RWPE2 (cell line): ENCODE measurements around the gene B3GAT2.

ENCODE experiments used
- ATAC-seq: fragments of 200-7000 bp; cut with Tn5 transposase; 3 replicates; pipeline ENCODE4 v1.9.1; 2021; ENCODE audit warnings: low read depth
- DNase-seq: peaks from one replicate; pipeline ENCODE4 v3.0.0-alpha.2; 2020; ENCODE audit warnings: low spot score
- H3K27ac ChIP-seq: fragments of 450-650 bp; 2 replicates; pipeline ENCODE4 v1.5.1; 2017; ENCODE audit warnings: mild to moderate bottlenecking; ENCODE audit not compliant: poor library complexity, severe bottlenecking
- H3K27me3 ChIP-seq: fragments of 250-450 bp; sonication (Bioruptor Pico); 2 replicates; pipeline ENCODE4 v1.5.1; 2021; ENCODE audit warnings: mild to moderate bottlenecking, moderate library complexity; ENCODE audit not compliant: insufficient read depth, poor library complexity, severe bottlenecking
- H3K36me3 ChIP-seq: fragments of 250-450 bp; sonication (Bioruptor Pico); 2 replicates; pipeline ENCODE4 v1.5.1; 2020; ENCODE audit warnings: low read depth, mild to moderate bottlenecking, moderate library complexity
- H3K4me1 ChIP-seq: fragments of 250-450 bp; sonication (Bioruptor Pico); 2 replicates; pipeline ENCODE4 v1.5.1; 2021; ENCODE audit warnings: mild to moderate bottlenecking, moderate library complexity; ENCODE audit not compliant: insufficient read depth, poor library complexity, severe bottlenecking
- H3K4me3 ChIP-seq: fragments of 250-450 bp; sonication (Bioruptor Pico); 2 replicates; pipeline ENCODE4 v1.5.1; 2021; ENCODE audit warnings: mild to moderate bottlenecking, moderate library complexity; ENCODE audit not compliant: severe bottlenecking
- H3K9me3 ChIP-seq: fragments of 250-450 bp; sonication (Bioruptor Pico); 2 replicates; pipeline ENCODE4 v1.5.1; 2021; ENCODE audit warnings: mild to moderate bottlenecking, moderate library complexity; ENCODE audit not compliant: severe bottlenecking
- CTCF ChIP-seq: fragments of 450-650 bp; IDR thresholded peaks from one replicate; pipeline ENCODE4 v1.5.1; 2017; ENCODE audit warnings: mild to moderate bottlenecking, moderate library complexity; ENCODE audit not compliant: poor library complexity, severe bottlenecking

Gene B3GAT2

DNA sequence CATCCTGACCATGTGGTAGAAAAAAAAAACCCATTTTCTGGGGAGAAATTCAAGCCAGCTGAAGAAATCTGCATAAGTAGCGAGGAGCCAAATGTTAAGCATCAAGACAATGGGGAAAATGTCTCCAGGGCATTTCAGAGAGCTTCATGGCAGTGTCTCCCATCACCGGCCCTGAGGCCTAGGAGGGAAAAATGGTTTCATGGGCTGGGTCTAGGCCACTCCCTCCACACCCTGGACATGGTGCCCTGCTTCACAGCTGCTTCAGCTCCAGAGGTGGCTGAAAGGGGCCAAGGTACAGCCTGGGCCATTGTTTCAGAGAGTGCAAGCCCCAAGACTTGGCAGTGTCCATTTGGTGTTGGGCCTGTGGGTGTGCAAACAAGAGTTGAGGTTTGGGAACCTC, 34.4 kb upstream of the B3GAT2 start:
- no peaks in the 10 kb centered on the region for H3K36me3 ChIP-seq
- no peak for TF ChIP-seq CTCF
- no peaks in the 10 kb centered on the region for H3K27me3 ChIP-seq
- no peak overlapping the region for H3K4me3 ChIP-seq
- no peak for DNase-seq
- H3K4me1 ChIP-seq = no peaks in the 10 kb centered on the region
- ATAC-seq = no peak
- H3K27ac ChIP-seq = no peak overlapping the region
- no peaks in the 10 kb centered on the region for H3K9me3 ChIP-seq

- no peak for DNase-seq
These were observed 28.3 kb upstream of the B3GAT2 start for GRCh38 chr6:70985156-70985555.

GRCh38 chr6:70982747-70983146, 25.9 kb upstream of the B3GAT2 start:
- H3K27me3 ChIP-seq = no peaks in the 10 kb centered on the region
- TF ChIP-seq CTCF = no peak
- DNase-seq = no peak
- H3K9me3 ChIP-seq = no peaks in the 10 kb centered on the region
- no peaks in the 10 kb centered on the region for H3K4me1 ChIP-seq
- H3K36me3 ChIP-seq = no peaks in the 10 kb centered on the region
- H3K4me3 ChIP-seq = no peak overlapping the region
- no peak for ATAC-seq
- H3K27ac ChIP-seq = no peak overlapping the region

More at GRCh38 chr6:70985156-70985555, 28.3 kb upstream of the B3GAT2 start:
- no peaks in the 10 kb centered on the region for H3K36me3 ChIP-seq
- no peak for ATAC-seq
- H3K4me3 ChIP-seq = no peak overlapping the region
- H3K27ac ChIP-seq = no peak overlapping the region
- no peaks in the 10 kb centered on the region for H3K27me3 ChIP-seq
- TF ChIP-seq CTCF = no peak
- no peaks in the 10 kb centered on the region for H3K4me1 ChIP-seq
- H3K9me3 ChIP-seq = no peaks in the 10 kb centered on the region

- no peaks in the 10 kb centered on the region for H3K36me3 ChIP-seq
- ATAC-seq (no peak), DNase-seq (no peak)
- TF ChIP-seq CTCF = no peak
- H3K9me3 ChIP-seq = no peaks in the 10 kb centered on the region
- H3K4me1 ChIP-seq = no peaks in the 10 kb centered on the region
- H3K4me3 ChIP-seq = no peak overlapping the region
- no peak overlapping the region for H3K27ac ChIP-seq
- peaks cover 4% of the 10 kb centered on the region for H3K27me3 ChIP-seq
These were observed 23.9 kb upstream of the B3GAT2 start for GRCh38 chr6:70980727-70981126.

DNA sequence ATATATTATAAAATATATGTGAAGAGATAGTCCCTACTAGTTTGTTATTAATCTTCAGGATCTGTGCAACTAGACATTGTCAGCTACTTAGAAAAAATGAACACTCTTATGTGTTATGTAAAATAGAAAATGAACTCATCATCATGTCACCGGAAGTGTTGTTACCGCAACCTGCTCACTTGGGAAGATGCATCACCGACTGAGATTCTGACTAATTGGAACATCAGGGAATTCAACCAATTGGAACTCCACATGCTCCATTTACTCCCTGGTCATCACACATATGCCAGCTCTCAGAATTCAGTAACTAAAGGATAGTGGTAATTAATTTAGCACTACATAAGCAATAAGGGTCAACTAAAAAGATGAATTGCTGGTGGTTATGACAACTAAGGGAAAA, 16.7 kb upstream of the B3GAT2 start:
- no peak for TF ChIP-seq CTCF
- Histone ChIP-seq H3K36me3 (no peaks in the 10 kb centered on the region), H3K9me3 (no peaks in the 10 kb centered on the region), H3K4me1 (no peaks in the 10 kb centered on the region), H3K27me3 (peaks cover 7% of the 10 kb centered on the region), H3K27ac (no peak overlapping the region), H3K4me3 (no peak overlapping the region)
- DNase-seq (no peak), ATAC-seq (no peak)
